WTC11 (cell line): ENCODE measurements around the gene DHDH. TPM values are rescaled to one million over a fixed set of nuclear protein-coding genes. Genes with fewer than 3 reads are reported as not detected.

Experiments used
- ATAC-seq: fragments of 200-7000 bp; cut with Tn5 transposase; 2 replicates; pipeline ENCODE4 v1.10.0; 2021; ENCODE audit warnings: mild to moderate bottlenecking, moderate library complexity
- CTCF ChIA-PET: fragments of 300-600 bp; sonication (Branson Sonifier 250); formaldehyde crosslinking; loops from one replicate; lab custom pipeline; 2021; ENCODE audit warnings: antibody characterized with exemption; lab: Charles Lee
- POLR2A ChIA-PET: fragments of 350-600 bp; sonication (Branson Sonifier 250); formaldehyde crosslinking; loops from one replicate; lab custom pipeline; 2021; ENCODE audit warnings: antibody characterized with exemption; lab: Charles Lee
- DNase-seq: peaks from one replicate; pipeline ENCODE4 v3.0.0; 2021; ENCODE audit warnings: low spot score
- H3K27ac Mint-ChIP-seq: 2 replicates; pipeline ENCODE4 v1.8.0; 2021; ENCODE audit warnings: mixed read lengths
- H3K27me3 Mint-ChIP-seq: 2 replicates; pipeline ENCODE4 v1.8.0; 2021; ENCODE audit warnings: low read depth, mild to moderate bottlenecking, moderate library complexity, mixed read lengths
- H3K36me3 Mint-ChIP-seq: 2 replicates; pipeline ENCODE4 v1.8.0; 2021; ENCODE audit warnings: mixed read lengths
- H3K4me1 Mint-ChIP-seq: 2 replicates; pipeline ENCODE4 v1.8.0; 2022; ENCODE audit warnings: mixed read lengths
- H3K4me3 Mint-ChIP-seq: 2 replicates; pipeline ENCODE4 v1.8.0; 2021; ENCODE audit warnings: mild to moderate bottlenecking, moderate library complexity, mixed read lengths
- H3K9me3 Mint-ChIP-seq: 2 replicates; pipeline ENCODE4 v1.8.0; 2021; ENCODE audit warnings: mixed read lengths
- AFF4 ChIP-seq: sonication (generic); formaldehyde crosslinking; IDR thresholded peaks from 2 replicates; pipeline ENCODE4 v1.8.1; 2023; ENCODE audit warnings: mild to moderate bottlenecking, missing genetic modification reagents, borderline replicate concordance
- AR ChIP-seq: fragments of 250-450 bp; sonication (Bioruptor Pico); IDR thresholded peaks from 2 replicates; pipeline ENCODE4 v1.9.0; 2021; ENCODE audit warnings: mild to moderate bottlenecking
- ATF6 ChIP-seq: sonication (generic); formaldehyde crosslinking; IDR thresholded peaks from 2 replicates; pipeline ENCODE4 v1.8.1; 2023; ENCODE audit warnings: mild to moderate bottlenecking, missing genetic modification reagents
- E2F4 ChIP-seq: sonication (generic); formaldehyde crosslinking; IDR thresholded peaks from 2 replicates; pipeline ENCODE4 v1.8.1; 2022; ENCODE audit warnings: low read depth, mild to moderate bottlenecking, moderate library complexity, missing genetic modification reagents, borderline replicate concordance
- ELF4 ChIP-seq: sonication (generic); formaldehyde crosslinking; IDR thresholded peaks from 2 replicates; pipeline ENCODE4 v1.8.1; 2022; ENCODE audit warnings: low read depth, mild to moderate bottlenecking, moderate library complexity, missing genetic modification reagents
- EMX1 ChIP-seq: fragments of 250-450 bp; sonication (Bioruptor Pico); IDR thresholded peaks from 2 replicates; pipeline ENCODE4 v1.8.0; 2021; ENCODE audit warnings: mild to moderate bottlenecking
- NFATC4 ChIP-seq: fragments of 250-450 bp; sonication (Bioruptor Pico); IDR thresholded peaks from 2 replicates; pipeline ENCODE4 v1.9.0; 2021; ENCODE audit warnings: mild to moderate bottlenecking
- RELA ChIP-seq: sonication (generic); formaldehyde crosslinking; IDR thresholded peaks from 2 replicates; pipeline ENCODE4 v1.8.1; 2022; ENCODE audit warnings: missing genetic modification reagents, mild to moderate bottlenecking, borderline replicate concordance
- TEAD4 ChIP-seq: sonication (generic); formaldehyde crosslinking; IDR thresholded peaks from 2 replicates; pipeline ENCODE4 v1.8.0; 2022; ENCODE audit warnings: mild to moderate bottlenecking, missing genetic modification reagents
- USF1 ChIP-seq: sonication (generic); formaldehyde crosslinking; IDR thresholded peaks from 2 replicates; pipeline ENCODE4 v1.8.0; 2022; ENCODE audit warnings: mild to moderate bottlenecking, missing genetic modification reagents
- ZBTB43 ChIP-seq: sonication (generic); formaldehyde crosslinking; IDR thresholded peaks from 2 replicates; pipeline ENCODE4 v1.8.1; 2023; ENCODE audit warnings: mild to moderate bottlenecking, missing genetic modification reagents
- ZMAT4 ChIP-seq: fragments of 250-450 bp; sonication (Bioruptor Pico); IDR thresholded peaks from 2 replicates; pipeline ENCODE4 v1.9.0; 2021; ENCODE audit warnings: mild to moderate bottlenecking
- ZNF232 ChIP-seq: sonication (generic); formaldehyde crosslinking; IDR thresholded peaks from 2 replicates; pipeline ENCODE4 v1.8.0; 2022; ENCODE audit warnings: mild to moderate bottlenecking, missing genetic modification reagents
- ZNF281 ChIP-seq: sonication (generic); formaldehyde crosslinking; IDR thresholded peaks from 2 replicates; pipeline ENCODE4 v1.8.0; 2023; ENCODE audit warnings: mild to moderate bottlenecking, missing genetic modification reagents
- ZNF416 ChIP-seq: fragments of 250-450 bp; sonication (Bioruptor Pico); IDR thresholded peaks from 2 replicates; pipeline ENCODE4 v1.9.0; 2021; ENCODE audit warnings: mild to moderate bottlenecking, inconsistent platforms
- total RNA-seq: library from RNA; stranded (reverse); gene quantifications from 3 replicates; pipeline ENCODE4 v1.2.3, GENCODE V29; 2021

The DHDH gene
- total RNA-seq, 1 experiment from 2014 or later = 3.0 TPM

GRCh38 chr19:48986211-48986610 lies 52.7 kb downstream of the DHDH start:
- DNase-seq (no peak), ATAC-seq (no peak)
- no peaks in the 10 kb centered on the region for H3K9me3 Mint-ChIP-seq
- TF ChIP-seq ZBTB43 (CRISPR knock-in tag) (no peak), USF1 (CRISPR knock-in tag) (no peak), ZNF232 (no peak), RELA (CRISPR knock-in tag) (no peak)
- no peak overlapping the region for H3K27ac Mint-ChIP-seq
- CTCF ChIA-PET = interaction anchor here (1.2 to 4.2 kb wide), 6 partner anchors 12 to 224 kb away, joined by 3 to 18 read pairs (median 6); no protein-coding TSS in a partner anchor
- peaks cover 12% of the 10 kb centered on the region for H3K4me1 Mint-ChIP-seq
- POLR2A ChIA-PET = interaction anchor here (0.6 to 0.8 kb wide), 2 partner anchors 118 to 127 kb away, joined by 3 read pairs; partner anchors contain the start of gene PLEKHA4
- peaks cover 49% of the 10 kb centered on the region for H3K36me3 Mint-ChIP-seq
- no peak overlapping the region for H3K4me3 Mint-ChIP-seq
- H3K27me3 Mint-ChIP-seq = no peaks in the 10 kb centered on the region

- no peak for ATAC-seq
- Mint-ChIP-seq H3K27ac (no peak overlapping the region; the same call in 1 of the 2 replicates), H3K4me1 (peaks cover 17% of the 10 kb centered on the region), H3K4me3 (no peak overlapping the region), H3K27me3 (no peaks in the 10 kb centered on the region), H3K9me3 (no peaks in the 10 kb centered on the region), H3K36me3 (peaks cover 41% of the 10 kb centered on the region)
- POLR2A ChIA-PET = no interaction called here
- CTCF ChIA-PET = interaction anchor here (1.0 to 4.2 kb wide), 7 partner anchors 10 to 238 kb away, joined by 3 to 18 read pairs (median 5); no protein-coding TSS in a partner anchor
- no peak for DNase-seq
- no peak for TF ChIP-seq E2F4 (CRISPR knock-in tag)
- no peak for TF ChIP-seq ELF4
- no peak for TF ChIP-seq EMX1 (CRISPR knock-in tag)
- TF ChIP-seq TEAD4 (CRISPR knock-in tag) = no peak
- no peak for TF ChIP-seq ZMAT4 (CRISPR knock-in tag)
- TF ChIP-seq ZNF281 (CRISPR knock-in tag) = no peak
- TF ChIP-seq AFF4 (CRISPR knock-in tag) = no peak
- no peak for TF ChIP-seq AR
- no peak for TF ChIP-seq ZNF416
- TF ChIP-seq NFATC4 = no peak
- no peak for TF ChIP-seq ATF6
These were observed 53.8 kb downstream of the DHDH start for GRCh38 chr19:48987323-48987722.
